ENCODE results near the gene P2RX7.
"Not testable (repeated sequence)": the region's sequence is repeated elsewhere in the genome, so short reads cannot be mapped to it uniquely, and the experiment has no call there.

The P2RX7 gene

DNA sequence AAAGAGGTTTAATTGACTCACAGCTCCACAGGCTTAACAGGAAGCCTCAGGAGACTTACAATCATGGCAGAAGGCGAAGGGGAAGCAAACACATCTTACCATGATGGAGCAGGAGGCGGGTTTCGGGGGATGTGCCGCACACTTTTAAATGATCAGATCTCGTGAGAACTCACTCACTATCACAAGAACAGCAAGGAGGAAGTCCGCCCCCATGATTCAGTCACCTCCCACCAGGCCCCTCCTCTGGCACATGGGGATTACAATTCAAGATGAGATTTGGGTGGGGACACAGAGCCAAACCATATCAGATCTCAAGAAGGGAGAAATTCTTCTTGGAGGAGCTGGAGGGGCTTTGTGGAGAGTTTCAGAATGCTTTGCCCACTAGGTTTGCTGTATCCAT is 32.2 kb downstream of the P2RX7 start:
- H3K9me3 ChIP-seq (ENCODE audit: control insufficient read depth, low read length); H3K27me3 ChIP-seq (replicated peaks; ENCODE audit: control insufficient read depth, insufficient read depth, low read length); H3K36me3 ChIP-seq (ENCODE audit: control insufficient read depth, insufficient read depth, low read length, severe bottlenecking); DNase-seq (ENCODE audit: low read depth); H3K4me3 ChIP-seq (ENCODE audit: low read length); H3K4me1 ChIP-seq (ENCODE audit: control insufficient read depth, insufficient read depth, low read length); H3K9ac ChIP-seq (ENCODE audit: low read length): not testable (repeated sequence)

DNA sequence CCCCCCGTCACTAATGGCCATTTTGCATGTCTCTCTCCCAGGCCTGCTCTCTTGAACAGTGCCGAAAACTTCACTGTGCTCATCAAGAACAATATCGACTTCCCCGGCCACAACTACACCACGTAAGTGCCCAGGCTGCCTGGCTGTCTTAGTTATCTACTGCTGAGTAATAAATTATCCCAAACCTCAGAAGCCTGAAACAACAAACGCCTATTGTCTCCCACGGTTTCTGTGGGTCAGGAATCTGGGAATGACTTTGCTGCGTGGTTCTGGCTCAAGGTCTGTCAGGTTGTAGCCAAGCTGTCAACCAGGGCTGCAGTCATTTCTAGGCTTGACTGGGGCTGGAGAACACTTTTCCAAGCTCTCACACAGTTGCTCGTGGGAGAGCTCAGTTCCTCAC is 32.6 kb downstream of the P2RX7 start:
- no peak overlapping the region for H3K4me3 ChIP-seq (ENCODE audit: low read length)
- H3K27me3 ChIP-seq (replicated peaks; ENCODE audit: control insufficient read depth, insufficient read depth, low read length): no peaks in the 10 kb centered on the region
- DNase-seq (ENCODE audit: low read depth): no peak

DNA sequence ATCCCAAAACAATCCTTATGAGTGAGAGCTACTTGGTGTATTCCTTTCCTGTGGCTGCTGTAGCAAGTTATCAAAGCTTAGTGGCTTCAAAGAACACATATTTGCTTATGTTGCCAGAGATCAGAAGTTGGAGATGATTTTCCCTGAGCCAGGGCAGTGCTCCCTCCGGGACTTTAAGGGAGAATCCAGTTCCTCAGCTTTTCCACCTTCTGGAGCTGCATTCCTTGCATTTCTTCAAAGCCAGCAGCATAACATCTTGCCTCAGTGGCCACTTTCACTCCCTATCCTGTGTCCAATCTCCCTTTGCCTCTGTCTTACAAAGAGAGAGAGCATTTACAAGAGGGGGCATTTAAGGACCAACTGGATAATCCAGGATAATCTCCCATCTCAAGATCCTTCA is 33.7 kb downstream of the P2RX7 start:
- Histone ChIP-seq H3K27me3 (replicated peaks; ENCODE audit: control insufficient read depth, insufficient read depth, low read length) (no peaks in the 10 kb centered on the region), H3K36me3 (ENCODE audit: control insufficient read depth, insufficient read depth, low read length, severe bottlenecking) (no peaks in the 10 kb centered on the region), H3K9ac (ENCODE audit: low read length) (no peak overlapping the region), H3K9me3 (ENCODE audit: control insufficient read depth, low read length) (no peaks in the 10 kb centered on the region), H3K4me1 (ENCODE audit: control insufficient read depth, insufficient read depth, low read length) (peaks cover 4% of the 10 kb centered on the region), H3K4me3 (ENCODE audit: low read length) (no peak overlapping the region)
- no peak for DNase-seq (ENCODE audit: low read depth)

More for the DNA sequence above, 32.6 kb downstream of the P2RX7 start:
- H3K36me3 ChIP-seq (ENCODE audit: control insufficient read depth, insufficient read depth, low read length, severe bottlenecking): no peaks in the 10 kb centered on the region
- no peaks in the 10 kb centered on the region for H3K9me3 ChIP-seq (ENCODE audit: control insufficient read depth, low read length)
- H3K4me1 ChIP-seq (ENCODE audit: control insufficient read depth, insufficient read depth, low read length): peaks cover 4% of the 10 kb centered on the region
- no peak overlapping the region for H3K9ac ChIP-seq (ENCODE audit: low read length)

DNA sequence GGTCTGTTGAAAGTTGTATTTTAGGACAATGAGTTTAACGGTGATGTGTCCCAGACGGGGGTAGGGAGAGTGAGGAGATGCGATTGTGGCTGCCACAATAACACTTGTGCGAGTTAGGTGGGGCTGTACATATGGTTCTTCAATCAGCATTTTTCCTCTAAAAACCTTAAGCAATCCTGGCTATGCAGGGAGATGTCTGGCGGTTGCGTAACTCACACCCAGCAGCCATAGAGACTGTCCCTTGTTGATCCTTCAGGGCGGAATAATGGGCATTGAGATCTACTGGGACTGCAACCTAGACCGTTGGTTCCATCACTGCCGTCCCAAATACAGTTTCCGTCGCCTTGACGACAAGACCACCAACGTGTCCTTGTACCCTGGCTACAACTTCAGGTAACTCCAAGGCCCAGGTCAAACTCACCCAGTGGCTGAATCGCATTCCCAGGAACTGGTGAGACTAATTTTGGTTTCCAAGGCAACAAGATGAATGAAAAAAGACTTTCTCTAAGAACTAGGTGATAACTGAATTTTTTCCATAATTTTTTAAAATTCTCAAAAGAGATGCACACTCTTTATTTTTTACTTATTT is 34.6 kb downstream of the P2RX7 start:
- peak; percentile 59 for DNase-seq (ENCODE audit: low read depth)
- Histone ChIP-seq H3K4me3 (ENCODE audit: low read length) (no peak overlapping the region), H3K4me1 (ENCODE audit: control insufficient read depth, insufficient read depth, low read length) (peaks cover 4% of the 10 kb centered on the region), H3K9ac (ENCODE audit: low read length) (no peak overlapping the region), H3K36me3 (ENCODE audit: control insufficient read depth, insufficient read depth, low read length, severe bottlenecking) (no peaks in the 10 kb centered on the region), H3K9me3 (ENCODE audit: control insufficient read depth, low read length) (no peaks in the 10 kb centered on the region), H3K27me3 (replicated peaks; ENCODE audit: control insufficient read depth, insufficient read depth, low read length) (no peaks in the 10 kb centered on the region)

DNA sequence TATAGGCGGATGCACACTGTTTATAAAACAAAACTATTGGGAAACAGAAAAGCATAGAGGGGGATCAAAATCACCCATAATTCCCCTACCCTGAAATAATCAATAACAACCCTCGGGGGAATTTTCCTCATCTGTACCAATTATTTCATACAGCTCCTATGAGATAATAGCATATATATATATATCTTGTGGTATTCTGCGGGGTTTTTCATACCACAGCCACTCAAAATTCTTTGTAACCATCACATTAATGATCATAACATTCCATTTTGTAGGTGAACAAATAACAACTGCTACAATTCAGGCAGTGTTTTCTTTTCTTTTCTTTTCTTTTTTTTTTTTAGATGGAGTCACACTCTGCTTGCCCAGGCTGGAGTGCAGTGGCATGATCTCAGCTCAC is 35.3 kb downstream of the P2RX7 start:
- Histone ChIP-seq H3K9me3 (ENCODE audit: control insufficient read depth, low read length) (no peaks in the 10 kb centered on the region), H3K4me1 (ENCODE audit: control insufficient read depth, insufficient read depth, low read length) (peaks cover 4% of the 10 kb centered on the region), H3K4me3 (ENCODE audit: low read length) (no peak overlapping the region), H3K27me3 (replicated peaks; ENCODE audit: control insufficient read depth, insufficient read depth, low read length) (no peaks in the 10 kb centered on the region), H3K36me3 (ENCODE audit: control insufficient read depth, insufficient read depth, low read length, severe bottlenecking) (no peaks in the 10 kb centered on the region), H3K9ac (ENCODE audit: low read length) (no peak overlapping the region)
- DNase-seq (ENCODE audit: low read depth): no peak

DNA sequence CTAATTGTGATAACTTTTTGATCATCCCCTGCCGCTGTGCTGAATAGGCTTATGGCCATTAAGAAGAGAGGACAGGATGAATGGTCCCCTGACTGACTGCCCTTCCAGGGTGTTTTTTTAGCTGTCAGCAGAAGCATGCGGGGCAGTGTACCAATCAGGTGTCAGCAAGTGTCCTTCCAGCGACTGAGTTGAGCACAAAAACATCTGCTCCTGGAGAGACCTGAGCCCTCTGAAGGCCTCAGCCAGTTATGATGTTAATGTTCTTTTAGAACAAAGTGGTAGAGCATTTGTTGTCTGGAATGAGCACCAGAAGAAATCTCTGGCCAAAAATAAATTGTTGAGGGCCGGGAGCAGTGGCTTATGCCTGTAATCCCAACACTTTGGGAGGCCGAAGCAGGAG is 37.5 kb downstream of the P2RX7 start:
- Histone ChIP-seq H3K36me3 (ENCODE audit: control insufficient read depth, insufficient read depth, low read length, severe bottlenecking) (no peaks in the 10 kb centered on the region), H3K27me3 (replicated peaks; ENCODE audit: control insufficient read depth, insufficient read depth, low read length) (no peaks in the 10 kb centered on the region), H3K9ac (ENCODE audit: low read length) (no peak overlapping the region), H3K4me1 (ENCODE audit: control insufficient read depth, insufficient read depth, low read length) (peaks cover 11% of the 10 kb centered on the region), H3K9me3 (ENCODE audit: control insufficient read depth, low read length) (no peaks in the 10 kb centered on the region), H3K4me3 (ENCODE audit: low read length) (no peak overlapping the region)
- DNase-seq (ENCODE audit: low read depth): no peak

DNA sequence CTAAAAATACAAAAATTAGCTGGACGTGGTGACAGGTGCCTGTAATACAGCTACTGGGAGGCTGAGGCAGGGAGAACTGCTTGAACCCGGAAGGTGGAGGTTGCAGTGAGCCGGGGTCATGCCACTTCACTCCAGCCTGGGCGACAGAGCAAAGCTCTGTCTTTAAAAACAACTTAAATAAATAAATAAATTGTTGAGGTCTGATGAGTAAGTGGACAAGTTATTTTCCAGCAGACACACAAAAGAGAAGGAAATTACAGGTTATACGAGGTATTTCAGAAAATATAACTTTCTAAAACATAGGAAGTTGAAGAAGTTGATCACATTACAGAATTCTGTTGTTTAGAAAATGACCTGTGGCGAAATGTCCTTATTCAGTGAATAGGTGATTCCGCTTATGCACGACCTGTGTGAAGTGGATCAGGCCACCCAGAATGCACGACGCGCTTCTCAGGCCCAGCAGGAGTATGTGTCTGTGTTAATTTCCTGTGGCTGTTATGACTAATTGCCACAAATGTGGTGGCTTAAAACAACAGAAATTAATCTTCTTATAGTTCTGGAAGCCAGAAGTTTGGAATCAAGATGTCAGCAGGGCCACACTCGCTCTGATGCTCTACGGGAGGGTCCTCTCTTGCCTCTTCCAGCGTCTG is 38.1 kb downstream of the P2RX7 start:
- no peaks in the 10 kb centered on the region for H3K9me3 ChIP-seq (ENCODE audit: control insufficient read depth, low read length)
- no peak overlapping the region for H3K4me3 ChIP-seq (ENCODE audit: low read length)
- H3K9ac ChIP-seq (ENCODE audit: low read length): no peak overlapping the region
- DNase-seq (ENCODE audit: low read depth): no peak
- no peaks in the 10 kb centered on the region for H3K27me3 ChIP-seq (replicated peaks; ENCODE audit: control insufficient read depth, insufficient read depth, low read length)
- H3K36me3 ChIP-seq (ENCODE audit: control insufficient read depth, insufficient read depth, low read length, severe bottlenecking): no peaks in the 10 kb centered on the region
- H3K4me1 ChIP-seq (ENCODE audit: control insufficient read depth, insufficient read depth, low read length): peaks cover 11% of the 10 kb centered on the region

DNA sequence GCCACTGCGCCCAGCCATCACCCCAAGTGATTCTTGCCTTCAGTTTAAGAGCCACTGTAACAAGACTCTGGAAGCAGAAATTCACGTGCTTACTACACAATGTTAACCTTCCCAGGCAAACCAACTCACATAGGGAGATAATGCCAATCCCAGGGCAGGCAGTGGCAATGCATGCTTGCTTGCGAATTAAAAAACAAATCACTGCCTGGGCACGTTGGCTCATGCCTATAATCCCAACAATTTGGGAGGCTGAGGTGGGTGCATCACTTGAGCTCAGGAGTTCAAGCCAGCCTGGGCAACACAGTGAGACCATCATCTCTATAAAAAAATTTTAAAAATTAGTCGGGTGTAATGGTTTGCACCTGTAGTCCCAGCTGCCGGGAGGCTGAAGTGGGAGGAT is 39.5 kb downstream of the P2RX7 start:
- no peaks in the 10 kb centered on the region for H3K36me3 ChIP-seq (ENCODE audit: control insufficient read depth, insufficient read depth, low read length, severe bottlenecking)
- no peaks in the 10 kb centered on the region for H3K9me3 ChIP-seq (ENCODE audit: control insufficient read depth, low read length)
- no peak for DNase-seq (ENCODE audit: low read depth)
- H3K27me3 ChIP-seq (replicated peaks; ENCODE audit: control insufficient read depth, insufficient read depth, low read length): no peaks in the 10 kb centered on the region
- H3K4me3 ChIP-seq (ENCODE audit: low read length): no peak overlapping the region
- H3K9ac ChIP-seq (ENCODE audit: low read length): no peak overlapping the region
- peaks cover 9% of the 10 kb centered on the region for H3K4me1 ChIP-seq (ENCODE audit: control insufficient read depth, insufficient read depth, low read length)

DNA sequence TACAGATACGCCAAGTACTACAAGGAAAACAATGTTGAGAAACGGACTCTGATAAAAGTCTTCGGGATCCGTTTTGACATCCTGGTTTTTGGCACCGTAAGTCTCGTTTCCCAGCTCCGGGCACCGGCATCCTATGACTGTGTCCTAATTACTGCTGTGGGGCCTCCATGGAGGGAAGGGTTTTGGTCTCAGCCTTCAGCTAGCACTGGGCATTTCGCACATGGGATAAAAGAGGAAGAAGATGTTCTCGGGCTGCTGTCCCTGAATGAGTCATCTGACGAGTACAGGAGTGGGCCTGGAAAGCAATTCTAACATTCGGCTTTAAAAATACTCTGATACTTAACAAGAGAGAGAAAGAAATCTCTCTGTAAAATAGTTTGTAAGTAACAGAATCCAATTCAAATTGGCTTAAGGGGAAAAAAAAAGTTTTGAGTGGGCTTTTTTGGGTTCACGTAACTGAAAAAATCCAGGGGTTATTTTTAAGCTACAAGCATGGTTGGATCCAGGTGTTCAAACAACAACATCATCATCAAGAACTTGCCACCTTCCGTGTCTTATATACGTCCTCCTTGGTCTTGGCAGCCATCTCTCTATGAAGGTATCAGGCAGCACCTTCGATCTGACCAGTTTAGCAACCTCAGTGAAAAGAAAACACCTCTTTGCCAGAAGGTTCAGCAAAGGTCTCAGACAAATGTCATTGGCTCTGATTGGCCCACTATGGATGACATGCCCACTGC is 42.9 kb downstream of the P2RX7 start:
- no peak overlapping the region for H3K9ac ChIP-seq (ENCODE audit: low read length)

DNA sequence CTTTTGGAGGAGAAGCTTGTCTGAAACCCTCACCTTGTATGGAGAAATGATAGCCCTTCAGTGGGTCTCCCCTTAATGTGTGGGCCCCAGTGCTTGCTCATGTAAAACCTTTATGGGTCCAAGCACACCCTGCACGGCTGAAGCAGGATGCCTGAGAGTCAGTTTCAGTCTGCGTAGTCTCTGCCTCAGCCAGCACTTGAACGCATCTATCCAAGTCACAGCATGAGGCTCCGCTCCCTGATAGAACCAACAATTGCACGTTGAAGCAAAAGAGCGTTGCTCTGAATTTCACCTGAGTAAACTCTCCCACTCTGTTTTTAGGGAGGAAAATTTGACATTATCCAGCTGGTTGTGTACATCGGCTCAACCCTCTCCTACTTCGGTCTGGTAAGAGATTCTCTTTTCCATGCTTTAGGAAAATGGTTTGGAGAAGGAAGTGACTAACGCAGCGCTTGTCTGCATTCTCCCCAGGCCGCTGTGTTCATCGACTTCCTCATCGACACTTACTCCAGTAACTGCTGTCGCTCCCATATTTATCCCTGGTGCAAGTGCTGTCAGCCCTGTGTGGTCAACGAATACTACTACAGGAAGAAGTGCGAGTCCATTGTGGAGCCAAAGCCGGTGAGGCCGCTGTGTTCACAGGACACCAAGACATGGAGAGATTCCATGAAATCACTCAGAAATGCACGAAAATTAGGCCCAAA is 44.3 kb downstream of the P2RX7 start:
- Histone ChIP-seq H3K4me1 (ENCODE audit: control insufficient read depth, insufficient read depth, low read length) (peaks cover 7% of the 10 kb centered on the region), H3K4me3 (ENCODE audit: low read length) (no peak overlapping the region), H3K9me3 (ENCODE audit: control insufficient read depth, low read length) (no peaks in the 10 kb centered on the region), H3K27me3 (replicated peaks; ENCODE audit: control insufficient read depth, insufficient read depth, low read length) (no peaks in the 10 kb centered on the region), H3K36me3 (ENCODE audit: control insufficient read depth, insufficient read depth, low read length, severe bottlenecking) (no peaks in the 10 kb centered on the region), H3K9ac (ENCODE audit: low read length) (no peak overlapping the region)
- no peak for DNase-seq (ENCODE audit: low read depth)

More for the DNA sequence above, 42.9 kb downstream of the P2RX7 start:
- Histone ChIP-seq H3K27me3 (replicated peaks; ENCODE audit: control insufficient read depth, insufficient read depth, low read length) (no peaks in the 10 kb centered on the region), H3K4me3 (ENCODE audit: low read length) (no peak overlapping the region), H3K36me3 (ENCODE audit: control insufficient read depth, insufficient read depth, low read length, severe bottlenecking) (no peaks in the 10 kb centered on the region), H3K9me3 (ENCODE audit: control insufficient read depth, low read length) (no peaks in the 10 kb centered on the region), H3K4me1 (ENCODE audit: control insufficient read depth, insufficient read depth, low read length) (peaks cover 7% of the 10 kb centered on the region)
- DNase-seq (ENCODE audit: low read depth): peak; percentile 29

DNA sequence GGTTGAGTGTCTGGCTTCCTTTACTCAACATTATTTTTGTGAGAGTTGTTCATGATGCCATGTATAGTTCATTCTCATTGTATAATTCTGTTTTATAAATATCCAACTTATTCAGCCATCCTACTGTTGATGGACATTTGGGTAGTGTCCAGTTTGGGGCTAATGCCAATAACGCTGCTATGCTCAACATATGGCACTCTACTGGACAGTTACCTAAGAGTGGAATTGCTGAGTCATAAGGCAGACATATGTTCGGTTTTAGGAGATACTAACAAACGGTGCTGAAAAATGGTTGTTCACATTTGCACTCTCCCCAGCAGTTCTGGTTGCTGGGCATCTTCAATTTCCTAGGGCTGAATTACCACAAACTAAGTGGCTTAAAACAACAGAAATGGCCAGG is 48.5 kb downstream of the P2RX7 start:
- Histone ChIP-seq H3K4me3 (ENCODE audit: low read length) (no peak overlapping the region), H3K36me3 (ENCODE audit: control insufficient read depth, insufficient read depth, low read length, severe bottlenecking) (no peaks in the 10 kb centered on the region), H3K4me1 (ENCODE audit: control insufficient read depth, insufficient read depth, low read length) (no peaks in the 10 kb centered on the region), H3K9me3 (ENCODE audit: control insufficient read depth, low read length) (no peaks in the 10 kb centered on the region), H3K27me3 (replicated peaks; ENCODE audit: control insufficient read depth, insufficient read depth, low read length) (no peaks in the 10 kb centered on the region), H3K9ac (ENCODE audit: low read length) (no peak overlapping the region)
- peak; percentile 51 for DNase-seq (ENCODE audit: low read depth)
